WERI-Rb-1 (cell line): ENCODE measurements around the gene SEC16B.

Source experiments
- DNase-seq: peaks from one replicate; pipeline ENCODE4 v3.0.0-alpha.2; 2020
- H3K27ac ChIP-seq: fragments of 250-450 bp; sonication (Bioruptor Pico); 2 replicates; pipeline ENCODE4 v1.5.1; 2020; ENCODE audit warnings: mild to moderate bottlenecking, moderate library complexity
- H3K27me3 ChIP-seq: fragments of 250-450 bp; sonication (Bioruptor Pico); 2 replicates; pipeline ENCODE4 v1.5.1; 2021; ENCODE audit warnings: mild to moderate bottlenecking, low read depth, moderate library complexity; ENCODE audit not compliant: insufficient read depth, severe bottlenecking
- H3K36me3 ChIP-seq: fragments of 250-450 bp; sonication (Bioruptor Pico); 2 replicates; pipeline ENCODE4 v1.5.1; 2020; ENCODE audit warnings: mild to moderate bottlenecking, moderate library complexity
- H3K4me3 ChIP-seq: 2 replicates; pipeline ENCODE4 v1.5.1; 2011; ENCODE audit warnings: low read depth, mild to moderate bottlenecking, control low read depth, low read length
- H3K9me3 ChIP-seq: fragments of 250-450 bp; sonication (Bioruptor Pico); 2 replicates; pipeline ENCODE4 v1.5.1; 2021; ENCODE audit warnings: mild to moderate bottlenecking, moderate library complexity; ENCODE audit not compliant: severe bottlenecking
- TF ChIP-seq, protein P1 (sequence below): IDR thresholded peaks from 2 replicates; pipeline ENCODE4 v1.5.1; 2011; ENCODE audit warnings: low read depth, mild to moderate bottlenecking, control low read depth, inconsistent platforms, low read length

Gene SEC16B, protein sequence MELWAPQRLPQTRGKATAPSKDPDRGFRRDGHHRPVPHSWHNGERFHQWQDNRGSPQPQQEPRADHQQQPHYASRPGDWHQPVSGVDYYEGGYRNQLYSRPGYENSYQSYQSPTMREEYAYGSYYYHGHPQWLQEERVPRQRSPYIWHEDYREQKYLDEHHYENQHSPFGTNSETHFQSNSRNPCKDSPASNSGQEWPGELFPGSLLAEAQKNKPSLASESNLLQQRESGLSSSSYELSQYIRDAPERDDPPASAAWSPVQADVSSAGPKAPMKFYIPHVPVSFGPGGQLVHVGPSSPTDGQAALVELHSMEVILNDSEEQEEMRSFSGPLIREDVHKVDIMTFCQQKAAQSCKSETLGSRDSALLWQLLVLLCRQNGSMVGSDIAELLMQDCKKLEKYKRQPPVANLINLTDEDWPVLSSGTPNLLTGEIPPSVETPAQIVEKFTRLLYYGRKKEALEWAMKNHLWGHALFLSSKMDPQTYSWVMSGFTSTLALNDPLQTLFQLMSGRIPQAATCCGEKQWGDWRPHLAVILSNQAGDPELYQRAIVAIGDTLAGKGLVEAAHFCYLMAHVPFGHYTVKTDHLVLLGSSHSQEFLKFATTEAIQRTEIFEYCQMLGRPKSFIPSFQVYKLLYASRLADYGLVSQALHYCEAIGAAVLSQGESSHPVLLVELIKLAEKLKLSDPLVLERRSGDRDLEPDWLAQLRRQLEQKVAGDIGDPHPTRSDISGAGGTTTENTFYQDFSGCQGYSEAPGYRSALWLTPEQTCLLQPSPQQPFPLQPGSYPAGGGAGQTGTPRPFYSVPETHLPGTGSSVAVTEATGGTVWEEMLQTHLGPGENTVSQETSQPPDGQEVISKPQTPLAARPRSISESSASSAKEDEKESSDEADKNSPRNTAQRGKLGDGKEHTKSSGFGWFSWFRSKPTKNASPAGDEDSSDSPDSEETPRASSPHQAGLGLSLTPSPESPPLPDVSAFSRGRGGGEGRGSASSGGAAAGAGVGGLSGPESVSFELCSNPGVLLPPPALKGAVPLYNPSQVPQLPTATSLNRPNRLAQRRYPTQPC

DNA sequence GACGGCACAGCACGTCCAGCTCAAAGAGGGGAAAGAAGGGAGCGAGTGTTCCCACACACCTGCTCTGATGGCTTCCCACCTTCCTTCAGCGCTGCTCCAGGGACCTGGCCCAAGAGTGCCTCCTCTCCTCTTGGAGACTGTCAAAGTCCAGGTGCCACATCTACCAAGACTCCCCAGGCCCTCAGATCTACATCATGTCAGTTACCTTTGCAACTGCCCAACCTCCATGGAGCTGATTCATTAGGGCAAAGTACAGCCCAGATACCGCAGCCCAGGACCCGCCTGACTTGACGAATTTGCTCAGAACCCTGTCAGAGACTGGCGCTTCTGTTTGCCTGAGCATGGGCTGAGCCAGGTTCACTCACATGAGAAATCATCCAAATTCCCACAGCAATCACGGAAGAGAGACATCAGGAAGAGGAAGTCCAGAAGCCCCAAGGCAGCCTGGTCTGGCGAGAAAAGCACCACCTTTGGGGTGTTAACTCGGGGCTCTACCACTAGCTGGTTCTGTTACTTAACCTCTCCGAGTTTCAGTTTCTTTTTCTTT is at the start of gene SEC16B:
TSS of gene SEC16B (minus strand) at position 234 of the 547 bp plus-strand sequence. CDS start 2,077 bp downstream, outside the sequence.
- H3K27me3 ChIP-seq = no peaks in the 10 kb centered on the region
- TF ChIP-seq, protein P1, sequence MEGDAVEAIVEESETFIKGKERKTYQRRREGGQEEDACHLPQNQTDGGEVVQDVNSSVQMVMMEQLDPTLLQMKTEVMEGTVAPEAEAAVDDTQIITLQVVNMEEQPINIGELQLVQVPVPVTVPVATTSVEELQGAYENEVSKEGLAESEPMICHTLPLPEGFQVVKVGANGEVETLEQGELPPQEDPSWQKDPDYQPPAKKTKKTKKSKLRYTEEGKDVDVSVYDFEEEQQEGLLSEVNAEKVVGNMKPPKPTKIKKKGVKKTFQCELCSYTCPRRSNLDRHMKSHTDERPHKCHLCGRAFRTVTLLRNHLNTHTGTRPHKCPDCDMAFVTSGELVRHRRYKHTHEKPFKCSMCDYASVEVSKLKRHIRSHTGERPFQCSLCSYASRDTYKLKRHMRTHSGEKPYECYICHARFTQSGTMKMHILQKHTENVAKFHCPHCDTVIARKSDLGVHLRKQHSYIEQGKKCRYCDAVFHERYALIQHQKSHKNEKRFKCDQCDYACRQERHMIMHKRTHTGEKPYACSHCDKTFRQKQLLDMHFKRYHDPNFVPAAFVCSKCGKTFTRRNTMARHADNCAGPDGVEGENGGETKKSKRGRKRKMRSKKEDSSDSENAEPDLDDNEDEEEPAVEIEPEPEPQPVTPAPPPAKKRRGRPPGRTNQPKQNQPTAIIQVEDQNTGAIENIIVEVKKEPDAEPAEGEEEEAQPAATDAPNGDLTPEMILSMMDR = no peak
- no peaks in the 10 kb centered on the region for H3K9me3 ChIP-seq
- no peak within 1 kb of the TSS for H3K4me3 ChIP-seq
- DNase-seq = no peak
- H3K36me3 ChIP-seq = no peaks in the 10 kb centered on the region
- H3K27ac ChIP-seq = no peak within 1 kb of the TSS

DNA sequence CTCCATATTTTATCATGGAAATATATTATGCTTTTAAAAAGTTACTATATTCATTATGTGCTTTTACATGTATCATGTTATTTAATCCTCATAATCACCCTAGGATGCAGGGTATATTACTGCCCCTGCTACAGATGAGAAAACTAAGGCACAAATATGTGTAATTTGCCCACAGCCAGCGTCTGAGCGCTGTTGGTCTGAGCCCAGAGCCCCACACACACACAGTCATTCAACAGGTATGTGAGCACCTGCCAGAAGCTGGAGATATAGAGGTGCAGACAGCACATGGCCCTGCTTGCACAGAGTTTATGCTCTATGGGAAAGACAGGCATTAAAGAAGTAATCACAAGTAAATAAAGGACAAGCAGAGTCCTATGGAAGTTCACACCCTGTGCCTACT is 49.8 kb upstream of the SEC16B start:
- no peak overlapping the region for H3K27ac ChIP-seq
- no peaks in the 10 kb centered on the region for H3K36me3 ChIP-seq
- TF ChIP-seq, protein P1 = no peak
- H3K9me3 ChIP-seq = peaks cover 3% of the 10 kb centered on the region
- H3K27me3 ChIP-seq = no peaks in the 10 kb centered on the region
- DNase-seq = no peak
- no peak overlapping the region for H3K4me3 ChIP-seq

DNA sequence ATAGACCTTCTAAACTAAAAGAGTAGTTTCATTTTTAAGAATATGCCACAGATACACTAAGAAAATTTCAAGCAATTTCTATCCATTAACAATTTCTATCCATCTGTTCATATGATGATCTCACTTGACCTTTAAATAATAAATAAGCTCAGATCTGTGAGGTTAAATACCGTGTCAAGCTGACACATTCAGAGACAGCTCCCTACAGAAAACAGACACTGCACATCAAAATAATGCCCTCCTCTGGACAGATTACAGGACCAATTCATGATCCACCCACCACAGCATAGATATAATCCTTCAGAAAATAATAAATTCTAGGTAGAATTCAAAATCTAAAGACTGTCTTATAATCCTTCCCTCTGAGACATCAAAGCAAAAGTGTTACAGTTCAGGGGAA is 49.4 kb upstream of the SEC16B start:
- H3K27me3 ChIP-seq = no peaks in the 10 kb centered on the region
- no peak overlapping the region for H3K4me3 ChIP-seq
- H3K36me3 ChIP-seq = no peaks in the 10 kb centered on the region
- no peak for DNase-seq
- no peak overlapping the region for H3K27ac ChIP-seq
- peaks cover 3% of the 10 kb centered on the region for H3K9me3 ChIP-seq
- TF ChIP-seq, protein P1 = no peak

DNA sequence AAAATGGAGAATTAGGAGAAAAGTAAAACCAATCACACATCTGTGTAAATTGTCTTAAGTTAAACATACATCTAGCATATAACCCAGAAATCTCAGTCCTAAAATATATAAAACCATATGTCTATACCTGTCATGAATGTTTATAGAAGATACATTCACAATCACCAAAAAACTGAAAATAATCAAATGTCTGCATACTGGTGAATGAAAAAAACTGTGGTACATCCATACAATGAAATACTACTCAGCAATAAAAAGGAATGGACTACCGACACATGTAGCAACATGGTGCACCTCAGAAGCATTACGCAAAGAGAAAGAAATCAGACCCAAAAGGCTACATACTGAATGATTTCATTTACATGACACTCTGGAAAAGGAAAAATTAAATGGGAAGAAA is 47.7 kb upstream of the SEC16B start:
- TF ChIP-seq, protein P1 = no peak

DNA sequence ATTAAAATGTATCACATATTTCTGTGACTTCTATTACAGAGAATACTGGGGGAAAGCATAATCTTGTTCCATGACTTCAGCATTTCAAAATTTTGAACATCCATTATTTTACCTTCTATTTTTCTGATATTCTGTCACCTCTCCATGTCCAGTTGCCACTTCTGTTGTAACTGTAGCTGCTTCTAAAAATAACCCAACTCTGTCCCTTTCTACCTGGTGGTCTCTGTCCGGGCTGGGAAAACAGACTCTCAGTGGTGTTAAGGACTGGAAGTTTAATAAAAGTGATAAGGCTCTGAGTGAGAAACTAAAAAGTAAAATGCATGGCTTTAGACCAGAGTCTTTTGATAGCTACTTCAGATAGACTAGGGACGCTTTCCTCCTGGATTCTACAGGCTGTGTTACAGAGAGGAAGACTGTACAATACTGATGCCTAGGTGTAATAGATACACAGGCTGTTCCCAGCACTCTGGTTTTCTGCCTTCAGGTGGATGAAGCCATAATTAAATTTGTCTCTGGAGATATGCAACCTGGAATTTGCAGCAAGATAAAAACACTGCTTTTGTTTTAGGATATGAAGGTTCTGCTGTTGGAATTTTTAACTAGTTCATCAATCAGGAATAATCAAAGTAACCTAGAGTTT is 42.1 kb upstream of the SEC16B start:
- H3K27me3 ChIP-seq = no peaks in the 10 kb centered on the region
- DNase-seq = no peak
- H3K9me3 ChIP-seq = no peaks in the 10 kb centered on the region
- TF ChIP-seq, protein P1 = no peak
- H3K4me3 ChIP-seq = no peak overlapping the region
- no peaks in the 10 kb centered on the region for H3K36me3 ChIP-seq
- H3K27ac ChIP-seq = no peak overlapping the region

More for the DNA sequence above, 47.7 kb upstream of the SEC16B start:
- Histone ChIP-seq H3K9me3 (peaks cover 3% of the 10 kb centered on the region), H3K27ac (no peak overlapping the region), H3K4me3 (no peak overlapping the region), H3K36me3 (no peaks in the 10 kb centered on the region), H3K27me3 (no peaks in the 10 kb centered on the region)
- no peak for DNase-seq
